ENCODE results near the gene FAM124A.
"Not testable (repeated sequence)": the region's sequence is repeated elsewhere in the genome, so short reads cannot be mapped to it uniquely, and the experiment has no call there.

The FAM124A gene

GRCh38 chr13:51277928-51278327, 55.7 kb downstream of the FAM124A start:
- no peak overlapping the region for H2AFZ ChIP-seq (ENCODE audit: low read depth)

GRCh38 chr13:51278426-51279130, 56.4 kb downstream of the FAM124A start:
- Histone ChIP-seq H3K36me3 (ENCODE audit: insufficient read depth) (no peaks in the 10 kb centered on the region), H3K4me2 (no peak overlapping the region), H3K4me3 (IDR thresholded peaks at IDR 0.05; ENCODE audit: insufficient read depth, low read depth, low read length) (no peak overlapping the region), H2AFZ (ENCODE audit: low read depth) (no peak overlapping the region), H3K79me2 (ENCODE audit: insufficient read depth, low read depth) (no peaks in the 10 kb centered on the region), H4K20me1 (ENCODE audit: insufficient read depth) (no peaks in the 10 kb centered on the region), H3K9ac (no peak overlapping the region), H3K27me3 (ENCODE audit: insufficient read depth, low read depth) (no peaks in the 10 kb centered on the region), H3K4me1 (ENCODE audit: low read depth, poor library complexity, severe bottlenecking) (no peaks in the 10 kb centered on the region), H3K27ac (no peak overlapping the region)
- no peak for TF ChIP-seq CTCF (conservative IDR thresholded peaks at IDR 0.05; ENCODE audit: low read depth, low read length)

More at GRCh38 chr13:51277928-51278327, 55.7 kb downstream of the FAM124A start:
- no peak for TF ChIP-seq CTCF (conservative IDR thresholded peaks at IDR 0.05; ENCODE audit: low read depth, low read length)
- Histone ChIP-seq H3K4me3 (IDR thresholded peaks at IDR 0.05; ENCODE audit: insufficient read depth, low read depth, low read length) (no peak overlapping the region), H4K20me1 (ENCODE audit: insufficient read depth) (no peaks in the 10 kb centered on the region), H3K27me3 (ENCODE audit: insufficient read depth, low read depth) (no peaks in the 10 kb centered on the region), H3K9ac (no peak overlapping the region), H3K36me3 (ENCODE audit: insufficient read depth) (no peaks in the 10 kb centered on the region), H3K4me1 (ENCODE audit: low read depth, poor library complexity, severe bottlenecking) (no peaks in the 10 kb centered on the region), H3K27ac (no peak overlapping the region), H3K79me2 (ENCODE audit: insufficient read depth, low read depth) (no peaks in the 10 kb centered on the region), H3K4me2 (no peak overlapping the region)

GRCh38 chr13:51280379-51280940, 58.3 kb downstream of the FAM124A start:
- no peaks in the 10 kb centered on the region for H4K20me1 ChIP-seq (ENCODE audit: insufficient read depth)
- no peak overlapping the region for H3K9ac ChIP-seq
- no peaks in the 10 kb centered on the region for H3K79me2 ChIP-seq (ENCODE audit: insufficient read depth, low read depth)
- H3K4me3 ChIP-seq (IDR thresholded peaks at IDR 0.05; ENCODE audit: insufficient read depth, low read depth, low read length), result no peak overlapping the region
- no peak overlapping the region for H3K27ac ChIP-seq
- H2AFZ ChIP-seq (ENCODE audit: low read depth), result no peak overlapping the region
- no peaks in the 10 kb centered on the region for H3K4me1 ChIP-seq (ENCODE audit: low read depth, poor library complexity, severe bottlenecking)
- H3K27me3 ChIP-seq (ENCODE audit: insufficient read depth, low read depth), result no peaks in the 10 kb centered on the region
- H3K36me3 ChIP-seq (ENCODE audit: insufficient read depth), result no peaks in the 10 kb centered on the region
- no peak for TF ChIP-seq CTCF (conservative IDR thresholded peaks at IDR 0.05; ENCODE audit: low read depth, low read length)
- no peak overlapping the region for H3K4me2 ChIP-seq

GRCh38 chr13:51282322-51282721, 60.1 kb downstream of the FAM124A start:
- Histone ChIP-seq H3K36me3 (ENCODE audit: insufficient read depth) (no peaks in the 10 kb centered on the region), H3K27me3 (ENCODE audit: insufficient read depth, low read depth) (no peaks in the 10 kb centered on the region), H3K79me2 (ENCODE audit: insufficient read depth, low read depth) (no peaks in the 10 kb centered on the region), H3K4me1 (ENCODE audit: low read depth, poor library complexity, severe bottlenecking) (peaks cover 2% of the 10 kb centered on the region), H3K9ac (no peak overlapping the region), H3K4me2 (no peak overlapping the region), H3K27ac (no peak overlapping the region), H3K4me3 (IDR thresholded peaks at IDR 0.05; ENCODE audit: insufficient read depth, low read depth, low read length) (no peak overlapping the region), H4K20me1 (ENCODE audit: insufficient read depth) (no peaks in the 10 kb centered on the region), H2AFZ (ENCODE audit: low read depth) (no peak overlapping the region)
- no peak for TF ChIP-seq CTCF (conservative IDR thresholded peaks at IDR 0.05; ENCODE audit: low read depth, low read length)

GRCh38 chr13:51282923-51283322, 60.7 kb downstream of the FAM124A start:
- H3K9ac ChIP-seq; H4K20me1 ChIP-seq (ENCODE audit: insufficient read depth); H3K4me1 ChIP-seq (ENCODE audit: low read depth, poor library complexity, severe bottlenecking); H3K79me2 ChIP-seq (ENCODE audit: insufficient read depth, low read depth); H3K4me2 ChIP-seq; H2AFZ ChIP-seq (ENCODE audit: low read depth); H3K27ac ChIP-seq; H3K27me3 ChIP-seq (ENCODE audit: insufficient read depth, low read depth); H3K4me3 ChIP-seq (IDR thresholded peaks at IDR 0.05; ENCODE audit: insufficient read depth, low read depth, low read length); H3K36me3 ChIP-seq (ENCODE audit: insufficient read depth): not testable (repeated sequence)

Measured in KMS-11 (cell line).